ENCODE data around the gene CYP2C19.
"Not testable (repeated sequence)": the region's sequence is repeated elsewhere in the genome, so short reads cannot be mapped to it uniquely, and the experiment has no call there.

The CYP2C19 gene

DNA sequence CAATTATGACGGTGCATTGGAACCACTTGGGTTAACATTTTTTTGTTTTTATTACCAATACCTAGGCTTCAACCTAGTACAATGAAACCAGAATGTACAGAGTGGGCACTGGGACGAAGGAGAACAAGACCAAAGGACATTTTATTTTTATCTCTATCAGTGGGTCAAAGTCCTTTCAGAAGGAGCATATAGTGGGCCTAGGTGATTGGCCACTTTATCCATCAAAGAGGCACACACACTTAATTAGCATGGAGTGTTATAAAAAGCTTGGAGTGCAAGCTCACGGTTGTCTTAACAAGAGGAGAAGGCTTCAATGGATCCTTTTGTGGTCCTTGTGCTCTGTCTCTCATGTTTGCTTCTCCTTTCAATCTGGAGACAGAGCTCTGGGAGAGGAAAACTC, at the start of gene CYP2C19:
Gene CYP2C19 (plus strand): TSS at position 289 of the 400 bp plus-strand sequence. CDS start 25 bp downstream, at position 314.
- DNase-seq, result no peak

DNA sequence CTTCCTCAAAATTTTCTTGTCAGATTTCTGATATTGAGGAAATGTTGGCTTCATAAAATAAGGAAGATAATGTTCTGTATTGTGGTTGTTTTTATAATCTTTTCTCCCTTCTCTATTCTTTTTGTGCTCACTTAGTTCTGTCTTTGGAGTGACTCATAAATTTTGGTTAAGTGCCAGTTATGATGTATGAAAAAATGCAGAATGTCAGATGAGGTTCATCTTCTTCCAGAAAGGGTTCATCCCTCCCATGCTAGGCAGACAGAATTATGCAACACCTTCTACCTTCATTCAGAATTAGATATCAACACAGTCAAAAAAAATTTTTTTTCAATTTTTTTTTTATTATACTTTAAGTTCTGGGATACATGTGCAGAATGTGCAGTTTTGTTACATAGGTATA, 36.6 kb upstream of the CYP2C19 start:
- DNase-seq, result no peak

DNA sequence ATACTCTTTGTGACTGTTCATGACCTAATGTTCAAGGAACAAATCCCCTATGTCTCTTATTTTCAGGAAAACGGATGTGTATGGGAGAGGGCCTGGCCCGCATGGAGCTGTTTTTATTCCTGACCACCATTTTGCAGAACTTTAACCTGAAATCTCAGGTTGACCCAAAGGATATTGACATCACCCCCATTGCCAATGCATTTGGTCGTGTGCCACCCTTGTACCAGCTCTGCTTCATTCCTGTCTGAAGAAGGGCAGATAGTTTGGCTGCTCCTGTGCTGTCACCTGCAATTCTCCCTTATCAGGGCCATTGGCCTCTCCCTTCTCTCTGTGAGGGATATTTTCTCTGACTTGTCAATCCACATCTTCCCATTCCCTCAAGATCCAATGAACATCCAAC, 27.3 kb upstream of the CYP2C19 start:
- no peak for DNase-seq

DNA sequence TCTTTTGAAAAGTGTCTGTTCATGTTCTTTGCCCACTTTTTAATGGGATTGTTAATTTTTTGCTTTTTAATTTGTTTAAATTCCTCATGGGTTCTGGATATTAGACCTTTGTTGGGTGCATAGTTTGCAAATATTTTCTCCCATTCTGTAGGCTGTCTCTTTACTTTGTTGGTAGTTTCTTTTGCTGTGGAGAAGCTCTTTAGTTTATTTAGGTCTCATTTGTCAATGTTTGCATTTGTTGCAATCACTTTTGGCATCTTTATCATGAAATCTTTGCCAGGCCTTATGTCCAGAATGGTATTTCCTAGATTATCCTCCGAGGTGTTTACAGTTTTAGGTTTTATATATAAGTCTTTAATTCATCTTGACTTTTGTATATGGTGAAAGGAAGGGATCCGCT, 23.9 kb upstream of the CYP2C19 start:
- no peak for DNase-seq

DNA sequence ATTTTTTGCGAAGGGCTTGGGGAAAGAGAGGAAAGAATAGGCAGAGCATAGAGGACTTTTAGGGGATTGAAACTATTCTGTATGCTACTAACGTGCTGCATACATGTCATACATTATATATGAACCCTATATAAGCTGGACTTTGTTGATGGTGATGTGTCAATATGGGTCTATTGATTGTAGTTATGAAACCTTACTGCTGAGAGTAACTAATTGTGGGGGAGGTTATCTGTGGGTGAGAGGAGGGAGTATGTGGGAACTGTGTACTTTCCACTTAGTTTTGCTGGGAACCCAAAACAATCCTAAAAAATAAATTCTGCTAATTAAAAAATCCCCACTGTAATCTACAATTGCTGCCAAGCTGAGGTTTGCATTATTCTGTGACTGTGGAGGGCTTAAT, 15.3 kb upstream of the CYP2C19 start:
- DNase-seq, result no peak

DNA sequence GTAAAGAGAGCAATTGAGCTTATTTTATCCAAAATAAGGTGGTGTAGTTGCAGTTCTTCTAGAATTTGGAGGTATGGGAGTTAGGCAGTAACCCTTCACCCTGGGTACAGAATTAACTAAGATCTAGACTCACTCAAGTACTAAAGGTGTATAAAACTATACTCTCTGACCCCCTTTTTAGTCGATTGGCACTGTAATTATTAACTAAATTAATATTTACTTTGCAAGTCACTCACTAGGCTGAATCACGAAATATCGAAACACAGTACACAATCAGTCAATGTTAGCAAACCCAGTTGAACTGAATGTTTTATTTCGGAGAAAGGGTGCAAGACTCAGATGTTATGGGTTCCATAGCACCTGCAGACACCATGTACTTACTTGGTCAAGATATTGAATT, 14.6 kb upstream of the CYP2C19 start:
- DNase-seq, result no peak

DNA sequence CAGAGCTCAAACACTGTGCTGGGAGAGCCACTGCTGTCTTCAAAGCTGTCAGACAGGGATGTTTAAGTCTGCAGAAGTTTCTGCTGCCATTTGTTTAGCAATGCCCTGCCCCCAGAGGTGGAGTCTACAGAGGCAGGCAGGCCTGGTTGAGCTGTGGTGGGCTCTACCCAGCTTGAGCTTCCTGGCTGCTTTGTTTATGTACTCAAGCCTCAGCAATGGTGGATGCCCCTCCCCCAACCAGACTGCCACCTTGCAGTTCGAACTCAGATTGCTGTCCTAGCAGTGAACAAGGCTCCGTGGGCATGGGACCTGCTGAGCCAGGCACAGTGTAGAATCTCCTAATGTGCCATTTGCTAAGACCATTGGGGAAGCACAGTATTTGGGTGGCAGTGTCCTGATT, 4.6 kb upstream of the CYP2C19 start:
- DNase-seq, result no peak

DNA sequence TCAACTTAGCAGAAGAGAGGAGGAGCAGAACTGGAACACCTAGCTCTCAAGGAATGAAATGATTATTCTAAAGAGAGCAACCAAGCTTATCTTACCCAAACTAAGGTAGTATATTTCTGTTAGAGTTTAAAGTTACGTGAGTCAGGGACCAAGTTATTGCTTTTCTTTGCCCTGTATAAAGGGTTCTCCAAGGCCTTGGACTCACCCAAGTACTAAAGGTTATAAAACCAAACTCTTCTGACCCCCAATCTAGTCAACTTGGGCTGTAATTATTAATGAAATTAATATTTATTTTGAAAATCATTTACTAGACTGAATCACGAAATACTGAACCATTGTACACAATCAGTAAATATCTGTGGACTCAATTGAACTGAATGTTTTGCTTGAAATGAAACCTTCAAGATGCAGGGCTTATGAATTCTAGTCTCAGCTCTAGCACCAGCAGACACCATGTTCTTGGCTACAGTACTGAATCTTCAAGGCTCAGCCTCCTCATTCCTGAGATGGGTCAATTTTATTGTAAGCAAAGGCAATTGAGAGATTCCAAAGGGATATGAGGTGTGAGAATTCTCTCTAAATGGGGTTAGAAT, 1.8 kb upstream of the CYP2C19 start:
- no peak for DNase-seq

DNA sequence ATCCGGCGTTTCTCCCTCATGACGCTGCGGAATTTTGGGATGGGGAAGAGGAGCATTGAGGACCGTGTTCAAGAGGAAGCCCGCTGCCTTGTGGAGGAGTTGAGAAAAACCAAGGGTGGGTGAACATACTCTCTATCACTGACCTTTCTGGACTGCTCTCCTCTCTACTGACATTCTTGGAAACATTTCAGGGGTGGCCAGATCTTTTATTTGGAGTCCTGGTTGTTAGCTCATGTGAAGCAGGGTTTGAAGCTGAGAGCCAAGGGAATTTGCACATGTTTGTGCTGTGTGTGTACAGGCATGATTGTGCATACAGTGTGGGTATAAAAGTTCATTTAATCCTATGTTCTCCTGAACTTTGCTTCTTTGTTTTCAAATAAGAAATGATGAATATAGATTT, 12.9 kb downstream of the CYP2C19 start:
- DNase-seq, result not testable (repeated sequence)

DNA sequence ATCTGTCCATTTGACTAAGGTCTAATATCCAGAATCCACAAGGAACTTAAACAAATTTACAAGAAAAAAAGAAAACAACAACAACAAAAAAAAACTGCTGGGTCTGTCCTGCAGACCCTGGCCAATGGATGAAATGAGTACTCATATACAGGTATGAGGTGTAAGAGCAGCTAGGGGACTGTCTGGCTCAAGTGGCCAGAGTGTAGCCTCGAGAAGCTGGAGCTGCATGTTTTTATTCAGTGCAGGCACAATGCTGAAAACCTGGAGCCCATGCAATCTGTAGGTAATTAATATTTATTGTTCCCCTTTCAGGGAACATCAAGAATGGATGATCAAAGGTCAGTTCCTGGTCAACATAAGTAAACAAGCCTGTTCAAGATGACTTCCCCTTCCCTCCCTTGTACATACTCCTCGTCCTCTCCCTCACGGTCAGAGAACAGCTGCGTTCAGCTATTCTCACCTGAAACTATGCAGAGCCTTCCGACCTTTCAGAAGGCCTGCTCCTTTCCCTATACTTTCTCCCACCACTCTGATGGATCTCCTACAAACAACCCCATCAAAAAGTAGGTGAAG, 15.5 kb downstream of the CYP2C19 start:
- DNase-seq, result no peak

DNA sequence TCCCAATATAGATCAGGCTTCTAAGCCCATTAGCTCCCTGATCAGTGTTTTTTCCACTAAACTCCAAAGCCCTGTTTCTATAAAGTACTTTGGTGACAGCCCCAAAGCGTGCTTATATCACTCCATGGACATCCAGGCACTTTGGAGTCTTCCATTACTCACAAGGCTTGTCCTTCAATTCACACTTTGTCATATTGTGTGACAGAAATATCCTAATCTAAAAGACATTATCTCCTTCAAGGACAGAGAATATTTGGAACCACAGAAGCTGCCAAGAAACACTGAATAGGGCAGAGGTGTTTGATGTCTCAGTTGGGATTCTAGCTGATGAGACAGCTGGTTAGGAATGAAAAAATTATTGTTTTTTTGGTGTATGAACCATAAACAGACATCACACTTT, 18.4 kb downstream of the CYP2C19 start:
- no peak for DNase-seq

DNA sequence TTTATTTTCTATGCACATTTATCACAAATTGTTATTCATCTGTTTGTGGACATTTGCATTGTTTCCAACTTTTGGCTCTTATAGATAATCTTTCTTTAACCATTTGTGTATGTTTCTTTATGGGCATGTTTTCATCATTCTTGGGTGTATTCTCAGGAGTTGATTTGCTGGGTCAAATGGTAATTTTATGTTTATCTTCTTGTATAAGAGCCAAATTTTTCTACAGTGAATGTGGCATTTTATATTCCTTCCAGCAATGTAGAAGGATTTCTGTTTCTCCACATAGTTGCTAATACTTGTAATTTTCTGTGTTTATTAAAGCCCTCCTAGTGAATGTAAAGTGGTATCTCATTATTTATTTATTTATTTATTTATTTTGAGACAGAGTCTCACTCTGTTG, 21.8 kb downstream of the CYP2C19 start:
- DNase-seq, result no peak

DNA sequence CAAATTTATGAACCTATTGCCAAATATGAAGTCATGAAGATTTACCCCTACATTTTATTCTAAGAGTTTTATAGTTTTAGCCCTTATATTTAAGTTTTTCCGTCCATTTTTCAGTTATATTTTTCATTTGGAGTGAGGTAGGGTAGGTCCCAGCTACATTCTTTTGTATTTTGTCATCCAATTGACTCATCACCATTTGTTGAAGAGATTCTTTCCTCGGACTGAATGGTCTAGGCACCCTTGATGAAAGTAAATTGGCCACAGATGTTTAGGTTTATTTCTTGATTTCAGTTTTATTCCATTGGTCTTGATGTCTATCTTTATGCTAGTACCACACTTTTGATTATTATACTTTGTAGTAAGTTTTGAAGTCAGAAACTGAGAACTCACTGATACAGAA, 22.7 kb downstream of the CYP2C19 start:
- DNase-seq, result no peak

DNA sequence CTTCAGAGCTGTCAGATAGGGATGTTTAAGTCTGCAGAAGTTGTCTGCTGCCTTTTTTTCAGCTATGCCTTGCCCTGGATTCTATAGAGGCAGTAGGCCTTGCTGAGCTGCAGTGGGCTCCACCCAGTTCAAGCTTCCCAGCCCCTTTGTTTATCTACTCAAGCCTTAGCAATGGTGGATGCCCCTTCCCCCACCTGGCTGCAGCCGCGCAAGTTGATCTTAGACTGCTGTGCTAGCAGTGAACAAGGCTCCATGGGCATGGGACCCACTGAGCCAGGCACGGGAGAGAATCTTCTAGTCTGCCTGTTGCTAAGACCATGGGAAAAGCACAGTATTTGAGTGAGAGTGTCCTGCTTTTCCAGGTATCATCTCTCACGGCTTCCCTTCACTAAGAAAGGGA, 38.1 kb downstream of the CYP2C19 start:
- not testable (repeated sequence) for DNase-seq

DNA sequence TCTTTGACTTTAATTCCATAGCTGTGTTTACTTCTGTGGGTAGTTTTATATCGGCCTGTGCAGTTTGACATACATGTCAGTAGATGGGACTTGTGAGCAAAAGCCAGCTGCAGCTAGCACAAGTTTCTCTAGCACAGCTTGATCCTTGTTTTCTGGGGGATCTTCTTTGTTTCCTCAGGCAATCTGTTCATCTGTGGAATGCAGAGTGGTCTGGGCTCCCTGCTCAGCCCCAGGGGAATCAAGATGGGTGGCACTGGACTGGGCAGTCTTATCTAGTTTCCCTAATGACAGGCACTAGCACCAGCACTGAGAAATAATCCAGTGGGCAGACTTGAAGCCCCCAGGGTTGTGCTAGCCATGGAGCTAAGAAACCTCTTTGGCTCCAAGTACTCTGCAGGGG, 40.8 kb downstream of the CYP2C19 start:
- DNase-seq, result no peak

DNA sequence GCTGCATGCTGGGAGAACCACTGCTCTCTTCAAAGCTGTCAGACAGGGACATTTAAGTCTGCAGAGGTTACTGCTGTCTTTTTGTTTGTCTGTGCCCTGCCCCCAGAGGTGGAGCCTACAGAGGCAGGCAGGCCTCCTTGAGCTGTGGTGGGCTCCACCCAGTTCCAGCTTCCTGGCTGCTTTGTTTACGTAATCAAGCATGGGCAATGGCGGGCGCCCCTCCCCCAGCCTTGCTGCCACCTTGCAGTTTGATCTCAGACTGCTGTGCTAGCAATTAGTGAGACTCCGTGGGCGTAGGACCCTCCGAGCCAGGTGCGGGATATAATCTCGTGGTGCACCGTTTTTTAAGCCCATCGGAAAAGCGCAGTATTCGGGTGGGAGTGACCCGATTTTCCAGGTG, 67.5 kb downstream of the CYP2C19 start:
- not testable (repeated sequence) for DNase-seq

DNA sequence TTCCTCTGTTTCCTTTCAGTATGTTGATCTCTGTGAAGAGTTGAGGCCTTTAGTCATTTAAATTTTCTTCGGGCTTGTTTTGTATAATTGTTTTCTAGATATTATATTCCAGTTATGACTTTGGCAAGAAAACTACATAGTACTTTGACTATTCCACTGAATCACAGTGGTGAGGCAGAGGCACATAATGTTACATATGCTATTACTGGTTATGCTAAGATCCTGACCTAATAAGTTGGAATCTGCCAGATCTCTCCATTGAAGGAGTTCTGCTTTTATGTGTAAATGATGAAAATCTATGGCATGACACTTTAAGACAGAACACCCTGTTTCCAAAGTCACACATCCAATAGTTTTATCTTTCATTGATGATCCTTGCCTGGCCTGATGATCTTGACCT, 83.7 kb downstream of the CYP2C19 start:
- no peak for DNase-seq

DNA sequence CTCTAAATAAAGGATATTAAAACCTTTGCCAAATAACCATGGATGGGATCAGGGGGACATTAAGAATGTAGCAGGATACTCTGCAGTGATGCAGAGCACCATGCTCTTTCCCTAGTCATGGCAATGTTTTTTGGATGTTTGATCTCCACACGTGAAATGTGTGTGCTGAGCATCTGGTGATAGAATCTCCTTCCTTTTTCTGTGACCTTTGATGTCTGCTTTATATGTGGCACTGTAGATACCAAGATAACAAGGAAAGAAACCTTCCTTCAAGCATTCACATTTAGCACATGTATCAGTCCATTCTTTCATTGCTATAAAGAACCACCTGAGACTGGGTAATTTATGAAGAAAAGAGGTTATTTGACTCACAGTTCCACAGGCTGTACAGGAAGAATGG, 88.3 kb downstream of the CYP2C19 start:
- DNase-seq, result no peak

DNA sequence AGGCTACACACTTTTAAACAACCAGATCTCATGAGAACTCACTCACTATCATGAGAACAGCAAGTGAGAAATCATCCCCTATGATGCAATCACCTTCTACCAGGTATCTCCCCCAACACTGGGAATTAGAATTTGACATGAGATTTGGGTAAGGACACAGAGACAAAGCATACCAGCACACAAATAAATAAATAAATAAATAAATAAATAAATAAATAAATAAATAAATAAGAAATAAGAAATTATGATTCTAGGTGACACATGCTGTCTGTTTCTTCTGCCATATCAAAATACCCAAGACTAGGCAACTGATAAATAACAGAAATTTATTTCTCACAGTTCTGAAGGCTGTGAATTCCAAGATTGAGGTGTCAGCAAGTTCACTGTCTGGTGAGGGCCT, 88.8 kb downstream of the CYP2C19 start:
- no peak for DNase-seq

DNA sequence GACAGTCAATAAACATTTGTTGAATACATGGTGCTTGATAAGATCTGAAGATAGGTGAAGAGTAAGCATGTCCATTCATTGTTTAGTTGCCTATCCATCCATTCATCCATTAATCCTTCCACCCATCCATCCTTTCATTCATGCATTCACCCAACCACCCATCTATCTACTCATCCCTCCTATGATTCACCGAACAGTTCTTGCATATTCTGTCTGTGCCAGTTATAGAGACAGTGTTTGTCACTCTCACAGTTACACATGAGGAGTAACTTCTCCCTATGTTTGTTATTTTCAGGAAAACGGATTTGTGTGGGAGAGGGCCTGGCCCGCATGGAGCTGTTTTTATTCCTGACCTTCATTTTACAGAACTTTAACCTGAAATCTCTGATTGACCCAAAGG, 90.0 kb downstream of the CYP2C19 start:
- no peak for DNase-seq

DNA sequence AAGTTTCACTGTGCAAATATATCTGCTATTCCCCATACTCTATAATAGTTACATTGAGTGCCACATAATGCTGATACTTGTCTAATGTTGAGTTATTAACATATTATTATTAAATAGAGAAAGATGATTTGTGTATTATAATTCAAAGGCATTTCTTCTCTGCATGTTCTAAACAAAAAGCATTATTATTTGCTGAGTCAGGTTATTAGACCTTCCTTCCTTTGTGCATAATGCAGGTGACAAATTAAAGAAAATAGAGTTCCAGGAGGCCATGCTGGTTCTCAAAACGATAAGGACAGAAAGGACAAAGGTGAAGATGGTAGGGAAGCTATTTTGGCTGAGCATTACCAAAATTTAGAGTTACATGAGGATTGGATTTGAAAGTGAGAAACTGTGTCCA, 90.6 kb downstream of the CYP2C19 start:
- no peak for DNase-seq

DNA sequence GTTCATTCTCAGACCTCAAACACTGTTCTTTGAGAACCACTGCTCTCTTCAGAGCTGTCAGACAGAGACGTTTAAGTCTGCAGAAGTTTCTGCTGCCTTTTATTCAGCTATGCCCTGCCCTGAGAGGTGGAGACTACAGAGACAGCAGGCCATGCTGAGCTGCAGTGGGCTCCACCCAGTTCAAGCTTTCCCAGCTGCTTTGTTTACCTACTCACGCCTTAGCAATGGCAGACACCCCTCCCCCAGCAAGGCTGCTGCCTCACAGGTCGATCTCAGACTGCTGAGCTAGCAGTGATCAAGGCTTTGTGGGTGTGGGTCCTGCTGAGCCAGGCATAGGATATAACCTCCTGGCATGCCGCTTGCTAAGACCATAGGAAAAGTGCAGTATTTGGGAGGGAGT, 95.5 kb downstream of the CYP2C19 start:
- no peak for DNase-seq

DNA sequence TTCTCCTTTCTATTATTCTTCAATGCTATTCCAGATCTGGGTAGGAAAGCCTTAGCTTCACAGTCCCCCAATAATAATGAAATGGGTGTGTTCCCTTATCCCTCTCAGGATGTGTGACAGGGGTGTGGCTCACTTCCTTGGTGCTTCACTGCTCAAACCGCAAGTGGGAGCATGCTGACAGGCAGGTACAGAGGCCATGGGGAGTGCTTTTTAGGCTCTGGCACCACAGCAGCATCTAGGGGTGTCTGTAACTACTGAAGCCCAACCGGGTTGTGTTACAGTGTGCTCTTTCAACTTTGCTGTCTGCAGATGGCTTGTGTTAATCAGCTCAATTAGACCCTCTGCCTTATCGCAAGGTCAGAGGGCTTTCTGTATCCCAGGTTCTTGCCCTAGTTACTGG, 96.6 kb downstream of the CYP2C19 start:
- DNase-seq, result no peak

DNA sequence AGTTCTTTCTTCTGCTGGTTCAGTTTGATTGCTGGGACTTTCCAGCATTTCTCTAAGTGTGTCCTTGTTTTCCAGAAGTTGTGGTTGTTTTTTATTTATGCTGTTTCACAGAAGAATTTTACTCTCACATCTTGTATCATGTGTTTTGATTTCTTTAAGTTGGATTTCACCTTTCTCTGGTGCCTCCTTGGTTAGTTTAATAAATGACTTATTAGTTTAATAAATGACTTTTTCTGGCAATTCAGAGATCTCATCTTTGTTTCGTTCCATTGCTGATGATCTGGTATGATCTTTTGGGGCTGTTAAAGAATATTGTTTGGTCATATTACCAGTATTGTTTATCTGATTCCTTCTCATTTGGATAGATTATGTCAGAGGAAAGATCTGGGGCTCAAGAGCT, 116.2 kb downstream of the CYP2C19 start:
- no peak for DNase-seq

DNA sequence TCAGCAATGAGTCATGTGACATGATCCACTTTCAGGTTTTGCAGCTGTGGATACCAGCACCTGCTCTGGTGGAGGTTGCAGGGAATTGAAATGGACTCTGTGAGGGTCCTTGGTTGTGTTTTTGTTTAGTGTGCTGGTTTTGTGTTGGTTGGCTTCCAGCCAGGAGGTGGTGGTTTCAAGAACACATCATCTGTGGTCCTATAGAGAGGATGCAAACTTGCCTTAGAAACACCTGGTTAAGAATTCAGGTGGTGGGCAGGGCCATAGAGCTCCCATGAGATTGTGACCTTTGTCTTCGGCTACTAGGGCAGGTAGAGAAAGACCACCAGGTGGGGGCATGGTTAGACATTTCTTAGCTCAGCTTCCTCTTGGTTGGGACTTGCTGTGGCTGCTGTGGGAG, 116.7 kb downstream of the CYP2C19 start:
- DNase-seq, result no peak

DNA sequence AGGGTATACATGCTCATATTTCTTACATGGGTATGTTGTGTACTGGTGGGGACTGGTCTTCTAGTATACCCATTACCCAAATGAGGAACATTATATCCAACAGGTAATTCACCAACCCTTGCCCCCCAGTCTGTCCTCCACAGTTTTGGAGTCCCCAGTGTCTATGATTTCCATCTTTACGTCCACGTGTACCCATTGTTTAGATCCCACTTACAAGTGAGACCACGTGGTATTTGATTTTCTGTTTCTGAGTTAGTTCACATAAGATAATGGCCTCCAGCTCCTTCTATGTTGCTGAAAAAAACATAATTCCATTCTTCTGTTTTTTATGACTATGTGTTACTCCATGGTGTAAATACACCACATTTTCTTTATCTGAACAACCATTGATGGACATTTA, 126.6 kb downstream of the CYP2C19 start:
- no peak for DNase-seq
